PC-9 (cell line): ENCODE results near the gene PPP1R15B. TPM values are rescaled to one million over a fixed set of nuclear protein-coding genes. Genes with fewer than 3 reads are reported as not detected.

Experiments used
- BruUV-seq: library from RNA; stranded (reverse); fragments of 400-500 nt; replicated peaks from 2 replicates; lab custom pipeline; 2021; lab: Mats Ljungman, UMichigan
- CTCF ChIA-PET: fragments of 300-600 bp; sonication (Branson Sonifier 250); formaldehyde crosslinking; loops from one replicate; lab custom pipeline; 2022; ENCODE audit warnings: antibody characterized with exemption; lab: Charles Lee
- POLR2A ChIA-PET: fragments of 300-600 bp; sonication (Branson Sonifier 250); formaldehyde crosslinking; loops from one replicate; lab custom pipeline; 2022; ENCODE audit warnings: antibody characterized with exemption; ENCODE audit not compliant: unreplicated experiment; lab: Charles Lee
- DNase-seq, 2 experiments: peaks; one replicate each; pipeline versions ENCODE4 v3.0.0 to v3.0.0-alpha.2; 2015 to 2022; ENCODE audit warnings: mixed read lengths in 1 of 2
- H2AFZ ChIP-seq: fragments of 200-600 bp; sonication (generic); 2 replicates; pipeline ENCODE4 v1.8.1; 2017; ENCODE audit warnings: antibody characterized with exemption
- H3F3A ChIP-seq: fragments of 200-600 bp; sonication (generic); 2 replicates; pipeline ENCODE4 v1.8.1; 2017; ENCODE audit warnings: antibody characterized with exemption, mild to moderate bottlenecking, low read depth; ENCODE audit not compliant: insufficient read depth
- H3K27ac ChIP-seq: fragments of 200-600 bp; sonication (generic); 2 replicates; pipeline ENCODE4 v1.6.1; 2016; ENCODE audit warnings: mixed run types
- H3K27me3 ChIP-seq: fragments of 200-600 bp; sonication (generic); 2 replicates; pipeline ENCODE4 v1.6.1; 2016; ENCODE audit warnings: low read depth, mixed run types; ENCODE audit not compliant: insufficient read depth
- H3K36me3 ChIP-seq: fragments of 200-600 bp; sonication (generic); 2 replicates; pipeline ENCODE4 v1.6.1; 2016; ENCODE audit warnings: low read depth, mixed run types
- H3K4me1 ChIP-seq: fragments of 200-600 bp; sonication (generic); replicated peaks from 2 replicates; pipeline ENCODE4 v1.6.1; 2016; ENCODE audit warnings: mixed run types; ENCODE audit not compliant: insufficient read depth
- H3K4me2 ChIP-seq: fragments of 200-600 bp; sonication (generic); 2 replicates; pipeline ENCODE4 v1.6.1; 2017; ENCODE audit warnings: mixed run types
- H3K4me3 ChIP-seq: fragments of 200-600 bp; sonication (generic); 2 replicates; pipeline ENCODE4 v1.6.1; 2016; ENCODE audit warnings: mixed run types
- H3K79me2 ChIP-seq: fragments of 200-600 bp; sonication (generic); 2 replicates; pipeline ENCODE4 v1.6.1; 2017; ENCODE audit warnings: low read depth, mixed run types
- H3K9me2 ChIP-seq: fragments of 200-600 bp; sonication (generic); 2 replicates; pipeline ENCODE4 v1.8.1; 2017; ENCODE audit warnings: mild to moderate bottlenecking; ENCODE audit not compliant: insufficient read depth
- H3K9me3 ChIP-seq: fragments of 200-600 bp; sonication (generic); 2 replicates; pipeline ENCODE4 v1.8.1; 2016; ENCODE audit warnings: low read depth; ENCODE audit not compliant: insufficient read depth
- H4K20me1 ChIP-seq: fragments of 200-600 bp; sonication (generic); 2 replicates; pipeline ENCODE4 v1.8.1; 2017; ENCODE audit not compliant: insufficient read depth
- EZH2 ChIP-seq: fragments of 200-600 bp; sonication (generic); IDR thresholded peaks from 2 replicates; pipeline ENCODE4 v1.8.0; 2017; ENCODE audit warnings: antibody characterized with exemption, low read depth
- intact Hi-C: fragments of 100-400 bp; cut with micrococcal nuclease; formaldehyde crosslinking; loops from one replicate; pipeline ENCODE4 v1.10.0; 2022; ENCODE audit not compliant: unreplicated experiment
- total RNA-seq: library from RNA; stranded (reverse); gene quantifications from 2 replicates; pipeline ENCODE4 v1.2.3, GENCODE V29; 2021
- TF ChIP-seq, protein P1 (sequence below): fragments of 200-600 bp; sonication (generic); conservative IDR thresholded peaks from 2 replicates; pipeline ENCODE4 v1.6.1; 2017; ENCODE audit warnings: mixed run types, antibody characterized with exemption, mild to moderate bottlenecking, moderate library complexity

Gene PPP1R15B
- total RNA-seq, 1 experiment from 2014 or later: 40.9 TPM

DNA sequence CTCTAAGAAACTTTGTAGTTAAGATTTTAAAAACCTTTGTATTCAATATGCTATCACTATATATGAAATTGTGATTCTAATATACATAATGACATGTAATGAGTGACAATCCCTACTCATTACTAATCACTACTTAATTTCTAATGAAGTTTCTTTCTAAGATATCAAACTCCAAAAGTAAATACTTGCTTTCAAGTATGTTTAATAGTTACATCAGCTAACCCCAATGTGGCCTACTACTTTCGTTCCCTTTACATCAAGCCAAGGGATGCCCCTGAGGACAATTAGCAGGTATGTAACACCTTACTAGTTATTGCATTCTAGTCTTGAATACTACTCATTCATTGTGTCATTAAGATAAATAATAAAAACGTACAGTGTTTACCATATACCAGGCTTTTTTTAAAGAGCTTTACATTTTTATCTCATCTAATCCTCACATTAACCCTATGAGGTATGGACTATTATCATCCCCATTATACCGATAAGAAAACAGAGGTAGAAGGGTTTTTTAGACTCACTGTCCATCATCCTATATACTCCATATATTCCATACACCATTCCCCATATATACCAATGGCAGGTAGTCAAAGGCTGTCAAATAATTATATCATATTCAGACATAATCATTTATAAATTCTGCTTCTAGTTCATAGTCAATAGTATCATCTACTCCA, 4.2 kb downstream of the PPP1R15B start:
- Histone ChIP-seq H3K4me2 (peak overlapping the region; percentile 94), H3K4me3 (peak overlapping the region; percentile 94), H2AFZ (no peak overlapping the region), H3K27ac (peak overlapping the region; percentile 61), H3K36me3 (peaks cover 69% of the 10 kb centered on the region), H3K9me2 (no peaks in the 10 kb centered on the region), H4K20me1 (peaks cover 74% of the 10 kb centered on the region), H3K79me2 (peaks cover 92% of the 10 kb centered on the region), H3F3A (peaks cover 49% of the 10 kb centered on the region; the same call in 1 of the 2 replicates), H3K27me3 (no peaks in the 10 kb centered on the region), H3K4me1 (peaks cover 21% of the 10 kb centered on the region), H3K9me3 (no peaks in the 10 kb centered on the region)
- intact Hi-C loops: loop anchor here (10.0 kb wide), 1 partner anchor 397 kb away; no protein-coding TSS in a partner anchor
- ChIA-PET CTCF (interaction anchor here (1.5 kb wide), 2 partner anchors 9 to 44 kb away, joined by 4 to 6 read pairs; no protein-coding TSS in a partner anchor), POLR2A (interaction anchor here (0.5 to 1.0 kb wide), 4 partner anchors 9 to 87 kb away, joined by 3 to 5 read pairs (median 4); no protein-coding TSS in a partner anchor)
- TF ChIP-seq EZH2: no peak
- TF ChIP-seq, protein P1, sequence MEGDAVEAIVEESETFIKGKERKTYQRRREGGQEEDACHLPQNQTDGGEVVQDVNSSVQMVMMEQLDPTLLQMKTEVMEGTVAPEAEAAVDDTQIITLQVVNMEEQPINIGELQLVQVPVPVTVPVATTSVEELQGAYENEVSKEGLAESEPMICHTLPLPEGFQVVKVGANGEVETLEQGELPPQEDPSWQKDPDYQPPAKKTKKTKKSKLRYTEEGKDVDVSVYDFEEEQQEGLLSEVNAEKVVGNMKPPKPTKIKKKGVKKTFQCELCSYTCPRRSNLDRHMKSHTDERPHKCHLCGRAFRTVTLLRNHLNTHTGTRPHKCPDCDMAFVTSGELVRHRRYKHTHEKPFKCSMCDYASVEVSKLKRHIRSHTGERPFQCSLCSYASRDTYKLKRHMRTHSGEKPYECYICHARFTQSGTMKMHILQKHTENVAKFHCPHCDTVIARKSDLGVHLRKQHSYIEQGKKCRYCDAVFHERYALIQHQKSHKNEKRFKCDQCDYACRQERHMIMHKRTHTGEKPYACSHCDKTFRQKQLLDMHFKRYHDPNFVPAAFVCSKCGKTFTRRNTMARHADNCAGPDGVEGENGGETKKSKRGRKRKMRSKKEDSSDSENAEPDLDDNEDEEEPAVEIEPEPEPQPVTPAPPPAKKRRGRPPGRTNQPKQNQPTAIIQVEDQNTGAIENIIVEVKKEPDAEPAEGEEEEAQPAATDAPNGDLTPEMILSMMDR: no peak
- DNase-seq: peak in 1 of 2 experiments; percentile 39
- no TSS peak for BruUV-seq

DNA sequence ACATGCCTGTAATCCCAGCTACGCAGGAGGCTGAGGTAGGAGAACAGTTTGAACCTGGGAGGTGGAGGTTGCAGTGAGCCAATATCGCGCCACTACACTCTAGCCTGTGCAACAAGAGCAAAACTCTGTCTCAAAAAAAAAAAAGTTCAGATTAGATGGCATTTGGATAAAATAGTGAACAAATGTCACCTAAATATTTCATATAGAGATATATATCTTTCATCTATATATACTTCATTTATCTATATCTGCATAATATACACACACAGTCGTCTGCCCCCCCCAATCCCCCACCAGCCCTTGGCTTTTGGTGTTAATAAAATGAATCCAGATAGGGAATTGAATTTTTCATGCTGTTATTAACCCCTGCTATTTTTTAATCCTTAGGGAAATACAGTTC, 5.0 kb downstream of the PPP1R15B start:
- TF ChIP-seq, protein P1: no peak
- TF ChIP-seq EZH2: no peak
- H3K27ac ChIP-seq: peak overlapping the region; percentile 61; the same call in 1 of the 2 replicates
- no peaks in the 10 kb centered on the region for H3K27me3 ChIP-seq
- BruUV-seq: no TSS peak
- H3F3A ChIP-seq: peaks cover 51% of the 10 kb centered on the region; the same call in 1 of the 2 replicates
- no peak for DNase-seq
- peaks cover 100% of the 10 kb centered on the region for H3K79me2 ChIP-seq
- H2AFZ ChIP-seq: no peak overlapping the region
- ChIA-PET POLR2A (no interaction called here), CTCF (interaction anchor here (0.6 to 1.5 kb wide), 2 partner anchors 8 to 503 kb away, joined by 6 to 8 read pairs; no protein-coding TSS in a partner anchor)
- peaks cover 72% of the 10 kb centered on the region for H3K36me3 ChIP-seq
- H3K4me1 ChIP-seq: peaks cover 17% of the 10 kb centered on the region
- no peaks in the 10 kb centered on the region for H3K9me2 ChIP-seq
- H3K4me3 ChIP-seq: peak overlapping the region; percentile 94
- H3K4me2 ChIP-seq: peak overlapping the region; percentile 94
- no peaks in the 10 kb centered on the region for H3K9me3 ChIP-seq
- intact Hi-C loops: loop anchor here (10.0 kb wide), 1 partner anchor 398 kb away; no protein-coding TSS in a partner anchor
- peaks cover 77% of the 10 kb centered on the region for H4K20me1 ChIP-seq

DNA sequence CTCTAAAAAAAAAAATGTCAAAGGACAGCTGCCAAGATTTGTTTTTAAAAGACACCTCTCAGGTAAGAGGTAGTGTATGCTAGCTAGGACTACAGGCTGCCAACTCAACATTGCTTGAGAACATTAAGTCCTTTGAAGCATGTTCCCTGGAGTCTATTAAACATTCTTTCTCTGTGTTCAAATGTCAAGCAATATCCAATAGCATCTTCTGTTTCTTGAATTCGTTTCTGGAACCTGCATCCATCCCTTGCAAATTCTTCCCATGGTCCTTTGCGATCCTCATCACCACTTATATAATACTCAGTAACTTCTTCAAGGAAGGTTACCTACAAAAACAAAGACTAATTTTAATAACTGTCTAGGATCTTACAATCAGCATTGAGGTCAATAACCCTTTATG, 5.6 kb downstream of the PPP1R15B start:
- no peaks in the 10 kb centered on the region for H3K9me2 ChIP-seq
- H3K4me2 ChIP-seq: peak overlapping the region; percentile 94
- H3K4me1 ChIP-seq: peaks cover 17% of the 10 kb centered on the region
- intact Hi-C loops: loop anchor here (10.0 kb wide), 1 partner anchor 399 kb away; no protein-coding TSS in a partner anchor
- no peaks in the 10 kb centered on the region for H3K27me3 ChIP-seq
- H3K36me3 ChIP-seq: peaks cover 74% of the 10 kb centered on the region
- H3K9me3 ChIP-seq: no peaks in the 10 kb centered on the region
- no peak for DNase-seq
- H3K4me3 ChIP-seq: peak overlapping the region; percentile 94; the same call in 1 of the 2 replicates
- H3K79me2 ChIP-seq: peaks cover 95% of the 10 kb centered on the region
- TF ChIP-seq, protein P1: no peak
- no peak for TF ChIP-seq EZH2
- no peak overlapping the region for H2AFZ ChIP-seq
- peaks cover 78% of the 10 kb centered on the region for H4K20me1 ChIP-seq
- H3F3A ChIP-seq: peaks cover 57% of the 10 kb centered on the region; the same call in 1 of the 2 replicates
- POLR2A ChIA-PET: no interaction called here
- H3K27ac ChIP-seq: 0 out of 2 replicates have a peak overlapping the region, but pooled peaks have one; percentile 1
- no TSS peak for BruUV-seq
- CTCF ChIA-PET: interaction anchor here (0.6 kb wide), 1 partner anchor 502 kb away, joined by 8 read pairs; no protein-coding TSS in a partner anchor
